Calu3 (cell line): Measurements from ENCODE around the gene TIGD3. TPM values are rescaled to one million over a fixed set of nuclear protein-coding genes. Genes with fewer than 3 reads are reported as not detected.
A peak's percentile ranks its signal among the peaks of the same experiment; 100 is the strongest.

Source experiments
- BruUV-seq: library from RNA; stranded (reverse); fragments of 400-500 nt; replicated peaks from 2 replicates; lab custom pipeline; 2021; lab: Mats Ljungman, UMichigan
- CTCF ChIA-PET: fragments of 300-600 bp; sonication (Branson Sonifier 250); formaldehyde crosslinking; loops from one replicate; lab custom pipeline; 2022; ENCODE audit warnings: antibody characterized with exemption; lab: Charles Lee
- DNase-seq: peaks from one replicate; pipeline ENCODE4 v3.0.0; 2022
- H3K27ac Mint-ChIP-seq: one replicate; pipeline ENCODE4 v1.8.0; 2022; ENCODE audit warnings: mixed read lengths; ENCODE audit not compliant: unreplicated experiment
- H3K27me3 Mint-ChIP-seq: one replicate; pipeline ENCODE4 v1.8.0; 2022; ENCODE audit warnings: mixed read lengths; ENCODE audit not compliant: unreplicated experiment
- H3K36me3 Mint-ChIP-seq: one replicate; pipeline ENCODE4 v1.8.0; 2022; ENCODE audit warnings: mild to moderate bottlenecking, moderate library complexity, mixed read lengths; ENCODE audit not compliant: insufficient read depth, unreplicated experiment
- H3K4me1 Mint-ChIP-seq: one replicate; pipeline ENCODE4 v1.8.0; 2022; ENCODE audit warnings: mild to moderate bottlenecking, low read depth, mixed read lengths; ENCODE audit not compliant: unreplicated experiment
- H3K4me3 Mint-ChIP-seq: one replicate; pipeline ENCODE4 v1.8.0; 2022; ENCODE audit warnings: mild to moderate bottlenecking, low read depth, moderate library complexity, mixed read lengths; ENCODE audit not compliant: unreplicated experiment
- H3K9me3 Mint-ChIP-seq: one replicate; pipeline ENCODE4 v1.8.0; 2022; ENCODE audit warnings: low read depth, mixed read lengths; ENCODE audit not compliant: unreplicated experiment
- intact Hi-C: fragments of 100-400 bp; cut with micrococcal nuclease; formaldehyde crosslinking; loops from one replicate; pipeline ENCODE4 v1.10.0; 2022; ENCODE audit not compliant: unreplicated experiment
- total RNA-seq: library from RNA; stranded (reverse); gene quantifications from 2 replicates; pipeline ENCODE4 v1.2.3, GENCODE V29; 2022
- TF ChIP-seq, protein P1 (sequence below): fragments of 200-600 bp; IDR thresholded peaks from one replicate; pipeline ENCODE4 v1.8.0; 2022; ENCODE audit warnings: antibody characterized with exemption; ENCODE audit not compliant: unreplicated experiment

The TIGD3 gene
- total RNA-seq, 1 experiment from 2014 or later = 1.5 TPM

DNA sequence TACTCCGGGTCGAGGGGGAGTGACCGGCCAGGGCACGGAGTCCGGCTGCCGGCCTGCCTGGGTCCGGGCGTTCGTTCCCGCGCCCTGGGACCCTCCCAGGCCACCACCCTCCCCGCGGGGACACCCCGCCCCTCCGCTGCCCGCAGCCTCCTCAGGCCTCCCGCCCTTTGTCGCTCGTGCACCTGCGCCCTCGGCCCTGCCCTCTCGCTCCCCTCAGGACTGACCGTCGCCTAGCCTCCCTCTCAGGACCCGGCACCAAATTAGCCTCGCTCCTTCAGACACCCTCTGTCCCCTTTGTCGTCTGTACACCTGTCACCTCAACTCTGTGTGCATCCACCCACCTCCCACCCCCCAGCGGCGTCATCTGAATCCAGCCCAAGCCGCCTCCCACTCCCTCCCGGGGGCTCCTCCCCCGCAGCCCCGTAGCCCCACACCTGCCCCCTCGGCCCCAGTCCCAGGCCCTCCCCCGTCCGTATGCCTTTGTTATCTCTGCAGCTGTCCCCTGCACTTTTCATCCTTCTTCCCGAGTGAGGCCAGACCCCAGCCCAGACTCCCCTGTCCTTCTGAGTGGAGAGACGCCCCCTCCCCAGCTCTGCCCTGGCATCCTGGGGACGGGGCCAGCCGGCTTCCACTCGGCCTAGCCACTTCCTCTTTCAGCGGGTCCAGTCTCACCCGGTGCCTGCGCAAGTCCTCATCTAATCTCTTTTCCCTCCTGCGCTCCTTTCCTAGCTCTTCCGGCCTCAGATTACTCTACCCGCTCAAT, 643 bp downstream of the TIGD3 start:
- Mint-ChIP-seq H3K4me1 (peaks cover 18% of the 10 kb centered on the region), H3K9me3 (no peaks in the 10 kb centered on the region), H3K27ac (peak overlapping the region; percentile 23), H3K36me3 (peaks cover 36% of the 10 kb centered on the region), H3K27me3 (peaks cover 17% of the 10 kb centered on the region), H3K4me3 (peak overlapping the region; percentile 77)
- intact Hi-C loops = no loop called here
- DNase-seq = peak; percentile 57
- no TSS peak for BruUV-seq
- CTCF ChIA-PET = no interaction called here
- TF ChIP-seq, protein P1, sequence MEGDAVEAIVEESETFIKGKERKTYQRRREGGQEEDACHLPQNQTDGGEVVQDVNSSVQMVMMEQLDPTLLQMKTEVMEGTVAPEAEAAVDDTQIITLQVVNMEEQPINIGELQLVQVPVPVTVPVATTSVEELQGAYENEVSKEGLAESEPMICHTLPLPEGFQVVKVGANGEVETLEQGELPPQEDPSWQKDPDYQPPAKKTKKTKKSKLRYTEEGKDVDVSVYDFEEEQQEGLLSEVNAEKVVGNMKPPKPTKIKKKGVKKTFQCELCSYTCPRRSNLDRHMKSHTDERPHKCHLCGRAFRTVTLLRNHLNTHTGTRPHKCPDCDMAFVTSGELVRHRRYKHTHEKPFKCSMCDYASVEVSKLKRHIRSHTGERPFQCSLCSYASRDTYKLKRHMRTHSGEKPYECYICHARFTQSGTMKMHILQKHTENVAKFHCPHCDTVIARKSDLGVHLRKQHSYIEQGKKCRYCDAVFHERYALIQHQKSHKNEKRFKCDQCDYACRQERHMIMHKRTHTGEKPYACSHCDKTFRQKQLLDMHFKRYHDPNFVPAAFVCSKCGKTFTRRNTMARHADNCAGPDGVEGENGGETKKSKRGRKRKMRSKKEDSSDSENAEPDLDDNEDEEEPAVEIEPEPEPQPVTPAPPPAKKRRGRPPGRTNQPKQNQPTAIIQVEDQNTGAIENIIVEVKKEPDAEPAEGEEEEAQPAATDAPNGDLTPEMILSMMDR = no peak

DNA sequence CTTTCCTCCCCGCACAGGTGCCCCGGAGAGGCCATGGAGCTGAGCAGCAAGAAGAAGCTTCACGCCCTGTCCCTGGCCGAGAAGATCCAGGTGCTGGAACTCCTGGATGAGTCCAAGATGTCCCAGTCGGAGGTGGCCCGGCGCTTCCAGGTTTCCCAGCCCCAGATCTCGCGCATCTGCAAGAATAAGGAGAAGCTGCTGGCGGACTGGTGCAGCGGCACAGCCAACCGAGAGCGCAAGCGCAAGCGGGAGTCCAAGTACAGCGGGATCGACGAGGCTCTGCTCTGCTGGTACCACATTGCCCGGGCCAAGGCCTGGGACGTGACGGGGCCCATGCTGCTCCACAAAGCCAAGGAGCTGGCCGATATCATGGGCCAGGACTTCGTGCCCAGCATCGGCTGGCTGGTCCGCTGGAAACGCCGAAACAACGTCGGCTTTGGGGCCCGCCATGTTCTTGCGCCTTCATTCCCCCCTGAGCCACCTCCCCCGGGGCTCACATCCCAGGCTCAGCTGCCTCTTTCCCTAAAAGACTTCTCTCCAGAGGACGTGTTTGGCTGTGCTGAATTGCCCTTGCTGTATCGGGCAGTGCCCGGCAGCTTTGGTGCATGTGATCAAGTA, 1.3 kb downstream of the TIGD3 start:
- intact Hi-C loops = no loop called here
- no peaks in the 10 kb centered on the region for H3K9me3 Mint-ChIP-seq
- peak overlapping the region; percentile 77 for H3K4me3 Mint-ChIP-seq
- CTCF ChIA-PET = no interaction called here
- BruUV-seq = TSS peak; percentile 19
- TF ChIP-seq, protein P1 = no peak
- H3K36me3 Mint-ChIP-seq = peaks cover 29% of the 10 kb centered on the region
- DNase-seq = no peak
- H3K4me1 Mint-ChIP-seq = peaks cover 18% of the 10 kb centered on the region
- H3K27ac Mint-ChIP-seq = peak overlapping the region; percentile 23
- peaks cover 17% of the 10 kb centered on the region for H3K27me3 Mint-ChIP-seq

DNA sequence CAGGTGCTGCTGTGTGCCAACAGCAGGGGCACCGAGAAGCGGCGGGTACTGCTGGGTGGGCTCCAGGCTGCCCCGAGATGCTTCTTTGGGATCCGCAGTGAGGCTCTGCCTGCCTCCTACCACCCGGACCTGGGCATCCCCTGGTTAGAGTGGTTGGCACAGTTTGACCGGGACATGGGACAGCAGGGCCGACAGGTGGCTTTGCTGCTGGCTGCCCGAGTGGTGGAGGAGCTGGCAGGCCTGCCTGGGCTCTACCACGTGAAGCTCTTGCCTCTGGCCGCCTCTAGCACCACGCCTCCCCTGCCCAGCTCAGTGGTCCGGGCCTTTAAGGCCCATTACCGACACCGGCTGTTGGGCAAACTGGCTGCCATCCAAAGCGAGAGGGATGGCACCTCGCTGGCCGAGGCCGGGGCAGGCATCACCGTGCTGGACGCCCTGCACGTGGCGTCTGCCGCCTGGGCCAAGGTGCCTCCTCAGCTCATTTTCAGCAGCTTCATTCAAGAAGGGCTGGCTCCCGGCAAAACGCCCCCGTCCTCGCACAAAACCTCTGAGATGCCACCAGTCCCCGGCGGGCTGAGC, 1.9 kb downstream of the TIGD3 start:
- no peak for DNase-seq
- TF ChIP-seq, protein P1 = no peak
- H3K4me1 Mint-ChIP-seq = peaks cover 18% of the 10 kb centered on the region
- peaks cover 27% of the 10 kb centered on the region for H3K36me3 Mint-ChIP-seq
- peaks cover 17% of the 10 kb centered on the region for H3K27me3 Mint-ChIP-seq
- CTCF ChIA-PET = no interaction called here
- H3K4me3 Mint-ChIP-seq = no peak overlapping the region
- H3K27ac Mint-ChIP-seq = no peak overlapping the region
- intact Hi-C loops = no loop called here
- no peaks in the 10 kb centered on the region for H3K9me3 Mint-ChIP-seq
- BruUV-seq = no TSS peak

DNA sequence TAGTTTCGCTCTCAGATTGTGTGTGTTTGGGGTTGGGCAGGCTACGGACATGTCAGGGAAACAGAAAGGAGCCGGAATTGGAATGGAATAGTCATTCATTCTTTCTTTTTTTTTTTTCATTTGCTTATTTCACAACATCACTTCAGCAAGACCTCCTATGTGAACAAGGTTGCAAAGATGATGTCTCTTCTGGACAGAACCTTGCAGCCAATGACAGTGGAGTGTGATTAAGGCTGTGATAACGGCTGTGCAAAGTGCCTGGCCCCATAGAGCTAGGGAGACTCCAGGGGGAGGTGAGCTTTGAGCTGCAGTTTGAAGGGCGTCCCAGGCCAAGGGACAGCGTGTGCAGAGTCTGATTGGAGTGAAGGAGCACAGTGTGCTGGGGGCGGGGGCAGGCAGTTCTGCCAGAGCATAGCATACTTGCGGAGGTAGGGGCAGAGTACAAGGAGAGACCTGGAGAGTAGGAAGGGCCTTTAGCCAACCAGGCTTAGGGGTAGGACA, 3.4 kb downstream of the TIGD3 start:
- CTCF ChIA-PET = no interaction called here
- intact Hi-C loops = no loop called here
- Mint-ChIP-seq H3K27me3 (peaks cover 17% of the 10 kb centered on the region), H3K36me3 (peaks cover 22% of the 10 kb centered on the region), H3K4me1 (peaks cover 18% of the 10 kb centered on the region), H3K27ac (no peak overlapping the region), H3K9me3 (no peaks in the 10 kb centered on the region), H3K4me3 (no peak overlapping the region)
- no peak for DNase-seq
- no TSS peak for BruUV-seq
- TF ChIP-seq, protein P1 = no peak
